ENCODE measurements around the gene ARHGEF10L.

ARHGEF10L gene

GRCh38 chr1:17540255-17541001, 930 bp downstream of the ARHGEF10L start:
- no peak for DNase-seq (ENCODE audit: low read depth)

GRCh38 chr1:17542645-17543044, 3.1 kb downstream of the ARHGEF10L start:
- no peak for DNase-seq (ENCODE audit: low read depth)
- no peak for TF ChIP-seq CTCF (IDR thresholded peaks at IDR 0.05; ENCODE audit: insufficient read depth, low read depth, low read length, missing control alignments)

More at GRCh38 chr1:17540255-17541001, 930 bp downstream of the ARHGEF10L start:
- peak overlapping the region; percentile 25 for H3K4me3 ChIP-seq (ENCODE audit: low read depth, low read length)
- no peak for TF ChIP-seq CTCF (IDR thresholded peaks at IDR 0.05; ENCODE audit: insufficient read depth, low read depth, low read length, missing control alignments)

GRCh38 chr1:17544776-17545350, 5.4 kb downstream of the ARHGEF10L start:
- no peak for TF ChIP-seq CTCF (IDR thresholded peaks at IDR 0.05; ENCODE audit: insufficient read depth, low read depth, low read length, missing control alignments)
- no peak overlapping the region for H3K4me3 ChIP-seq (ENCODE audit: low read depth, low read length)
- no peak for DNase-seq (ENCODE audit: low read depth)

More at GRCh38 chr1:17542645-17543044, 3.1 kb downstream of the ARHGEF10L start:
- no peak overlapping the region for H3K4me3 ChIP-seq (ENCODE audit: low read depth, low read length)

- TF ChIP-seq CTCF (IDR thresholded peaks at IDR 0.05; ENCODE audit: insufficient read depth, low read depth, low read length, missing control alignments), result no peak
- no peak overlapping the region for H3K4me3 ChIP-seq (ENCODE audit: low read depth, low read length)
- DNase-seq (ENCODE audit: low read depth), result no peak
These were observed 5.9 kb downstream of the ARHGEF10L start for GRCh38 chr1:17545356-17545755.

- no peak overlapping the region for H3K4me3 ChIP-seq (ENCODE audit: low read depth, low read length)
- no peak for TF ChIP-seq CTCF (IDR thresholded peaks at IDR 0.05; ENCODE audit: insufficient read depth, low read depth, low read length, missing control alignments)
- DNase-seq (ENCODE audit: low read depth), result no peak
These were observed 7.6 kb downstream of the ARHGEF10L start for GRCh38 chr1:17546946-17547670.

- H3K4me3 ChIP-seq (ENCODE audit: low read depth, low read length), result no peak overlapping the region
- TF ChIP-seq CTCF (IDR thresholded peaks at IDR 0.05; ENCODE audit: insufficient read depth, low read depth, low read length, missing control alignments), result no peak
- DNase-seq (ENCODE audit: low read depth), result no peak
These were observed 9.9 kb downstream of the ARHGEF10L start for GRCh38 chr1:17549384-17549783.
